PC-3 (cell line): ENCODE data around the gene POP4.

Source experiments
- EZH2 ChIP-seq: fragments of 300-600 bp; sonication (generic); IDR thresholded peaks from one replicate; pipeline ENCODE4 v1.6.1; 2017; ENCODE audit warnings: antibody characterized with exemption, mild to moderate bottlenecking, low read length; ENCODE audit not compliant: unreplicated experiment
- EZH2phosphoT487 ChIP-seq: fragments of 300-600 bp; sonication (generic); IDR thresholded peaks from 2 replicates; pipeline ENCODE4 v1.6.1; 2018; ENCODE audit warnings: mild to moderate bottlenecking, antibody characterized with exemption, low read length, borderline replicate concordance
- TF ChIP-seq, protein P1 (sequence below): fragments of 300-600 bp; sonication (generic); conservative IDR thresholded peaks from 2 replicates; pipeline ENCODE4 v1.5.1; 2017; ENCODE audit warnings: antibody characterized with exemption, low read depth, mild to moderate bottlenecking, low read length

DNA sequence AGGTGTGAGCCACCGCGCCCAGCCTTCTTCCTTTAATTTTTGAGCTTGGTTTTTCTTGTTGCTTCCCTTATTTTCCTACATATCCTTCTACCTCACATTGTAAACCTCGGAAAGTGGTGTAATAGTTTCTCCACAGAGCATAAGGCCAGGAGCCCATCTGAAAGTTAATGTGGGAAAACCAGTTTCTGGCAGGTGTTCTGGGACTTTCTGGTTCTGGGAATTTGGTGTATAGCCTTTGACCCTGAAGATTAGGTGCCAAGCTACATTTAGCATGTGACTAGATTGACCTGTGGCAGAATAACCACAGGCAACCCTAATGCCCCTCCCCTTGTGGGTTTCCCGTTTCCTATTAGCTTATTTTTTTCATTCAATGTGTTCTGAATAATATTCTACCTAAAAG is 8.7 kb downstream of the POP4 start:
- TF ChIP-seq, protein P1, sequence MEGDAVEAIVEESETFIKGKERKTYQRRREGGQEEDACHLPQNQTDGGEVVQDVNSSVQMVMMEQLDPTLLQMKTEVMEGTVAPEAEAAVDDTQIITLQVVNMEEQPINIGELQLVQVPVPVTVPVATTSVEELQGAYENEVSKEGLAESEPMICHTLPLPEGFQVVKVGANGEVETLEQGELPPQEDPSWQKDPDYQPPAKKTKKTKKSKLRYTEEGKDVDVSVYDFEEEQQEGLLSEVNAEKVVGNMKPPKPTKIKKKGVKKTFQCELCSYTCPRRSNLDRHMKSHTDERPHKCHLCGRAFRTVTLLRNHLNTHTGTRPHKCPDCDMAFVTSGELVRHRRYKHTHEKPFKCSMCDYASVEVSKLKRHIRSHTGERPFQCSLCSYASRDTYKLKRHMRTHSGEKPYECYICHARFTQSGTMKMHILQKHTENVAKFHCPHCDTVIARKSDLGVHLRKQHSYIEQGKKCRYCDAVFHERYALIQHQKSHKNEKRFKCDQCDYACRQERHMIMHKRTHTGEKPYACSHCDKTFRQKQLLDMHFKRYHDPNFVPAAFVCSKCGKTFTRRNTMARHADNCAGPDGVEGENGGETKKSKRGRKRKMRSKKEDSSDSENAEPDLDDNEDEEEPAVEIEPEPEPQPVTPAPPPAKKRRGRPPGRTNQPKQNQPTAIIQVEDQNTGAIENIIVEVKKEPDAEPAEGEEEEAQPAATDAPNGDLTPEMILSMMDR = no peak
- no peak for TF ChIP-seq EZH2
- TF ChIP-seq EZH2phosphoT487 = no peak
